Caco-2 (cell line): ENCODE data around the gene RASSF4. TPM values are rescaled to one million over a fixed set of nuclear protein-coding genes. Genes with fewer than 3 reads are reported as not detected.

ENCODE experiments used
- BruUV-seq: library from RNA; stranded (reverse); fragments of 400-500 nt; replicated peaks from 2 replicates; lab custom pipeline; 2021; lab: Mats Ljungman, UMichigan
- CTCF ChIA-PET: fragments of 300-600 bp; sonication (Branson Sonifier 250); formaldehyde crosslinking; loops from one replicate; lab custom pipeline; 2022; ENCODE audit warnings: antibody characterized with exemption; lab: Charles Lee
- POLR2A ChIA-PET: fragments of 300-600 bp; sonication (Branson Sonifier 250); formaldehyde crosslinking; loops from one replicate; lab custom pipeline; 2022; ENCODE audit warnings: antibody characterized with exemption; lab: Charles Lee
- DNase-seq, 2 experiments: peaks; one replicate each; pipeline versions ENCODE4 v3.0.0 to v3.0.0-alpha.2; 2020 to 2022
- H3K27me3 ChIP-seq: replicated peaks from 2 replicates; pipeline ENCODE4 v1.6.0; 2011; ENCODE audit warnings: low read length; ENCODE audit not compliant: control insufficient read depth, insufficient read depth
- H3K36me3 ChIP-seq: 2 replicates; pipeline ENCODE4 v1.5.1; 2011; ENCODE audit warnings: low read length; ENCODE audit not compliant: control insufficient read depth, insufficient read depth
- H3K4me1 ChIP-seq: fragments of 250-450 bp; sonication (Bioruptor Pico); 2 replicates; pipeline ENCODE4 v1.5.1; 2020; ENCODE audit warnings: mild to moderate bottlenecking
- H3K4me3 ChIP-seq: 2 replicates; pipeline ENCODE4 v1.5.1; 2011; ENCODE audit warnings: low read depth, mild to moderate bottlenecking, control low read depth, low read length
- H3K9me3 ChIP-seq: fragments of 250-450 bp; sonication (Bioruptor Pico); 2 replicates; pipeline ENCODE4 v1.5.1; 2020; ENCODE audit warnings: mild to moderate bottlenecking, moderate library complexity
- H3K27ac Mint-ChIP-seq: one replicate; pipeline ENCODE4 v1.8.0; 2022; ENCODE audit warnings: mixed read lengths; ENCODE audit not compliant: unreplicated experiment
- H3K27me3 Mint-ChIP-seq: one replicate; pipeline ENCODE4 v1.8.0; 2022; ENCODE audit warnings: mixed read lengths; ENCODE audit not compliant: insufficient read depth, unreplicated experiment
- H3K36me3 Mint-ChIP-seq: one replicate; pipeline ENCODE4 v1.8.0; 2022; ENCODE audit warnings: mild to moderate bottlenecking, mixed read lengths; ENCODE audit not compliant: insufficient read depth, unreplicated experiment
- H3K4me1 Mint-ChIP-seq: one replicate; pipeline ENCODE4 v1.8.0; 2022; ENCODE audit warnings: low read depth, mixed read lengths; ENCODE audit not compliant: unreplicated experiment
- H3K4me3 Mint-ChIP-seq: one replicate; pipeline ENCODE4 v1.8.0; 2022; ENCODE audit warnings: mild to moderate bottlenecking, moderate library complexity, mixed read lengths; ENCODE audit not compliant: unreplicated experiment
- H3K9me3 Mint-ChIP-seq: one replicate; pipeline ENCODE4 v1.8.0; 2022; ENCODE audit warnings: mixed read lengths; ENCODE audit not compliant: unreplicated experiment
- intact Hi-C: fragments of 100-400 bp; cut with micrococcal nuclease; formaldehyde crosslinking; loops from one replicate; pipeline ENCODE4 v1.10.0; 2022; ENCODE audit not compliant: unreplicated experiment
- total RNA-seq: library from RNA; stranded (reverse); gene quantifications from 2 replicates; pipeline ENCODE4 v1.2.3, GENCODE V29; 2022
- TF ChIP-seq, protein P1 (sequence below), 2 experiments: fragments of 200-600 bp in 1 of 2; IDR thresholded peaks; 1 replicate in 1 of 2; 2 replicates in 1 of 2; pipeline versions ENCODE4 v1.5.1 to v1.8.0; 2011 to 2022; ENCODE audit warnings: antibody characterized with exemption in 1 of 2, control low read depth in 1 of 2, inconsistent platforms in 1 of 2, low read depth in 1 of 2, low read length in 1 of 2, mild to moderate bottlenecking in 1 of 2, moderate library complexity in 1 of 2; ENCODE audit not compliant: insufficient read depth in 1 of 2, severe bottlenecking in 1 of 2, unreplicated experiment in 1 of 2

The RASSF4 gene
- total RNA-seq, 1 experiment from 2014 or later, result 55.6 TPM

DNA sequence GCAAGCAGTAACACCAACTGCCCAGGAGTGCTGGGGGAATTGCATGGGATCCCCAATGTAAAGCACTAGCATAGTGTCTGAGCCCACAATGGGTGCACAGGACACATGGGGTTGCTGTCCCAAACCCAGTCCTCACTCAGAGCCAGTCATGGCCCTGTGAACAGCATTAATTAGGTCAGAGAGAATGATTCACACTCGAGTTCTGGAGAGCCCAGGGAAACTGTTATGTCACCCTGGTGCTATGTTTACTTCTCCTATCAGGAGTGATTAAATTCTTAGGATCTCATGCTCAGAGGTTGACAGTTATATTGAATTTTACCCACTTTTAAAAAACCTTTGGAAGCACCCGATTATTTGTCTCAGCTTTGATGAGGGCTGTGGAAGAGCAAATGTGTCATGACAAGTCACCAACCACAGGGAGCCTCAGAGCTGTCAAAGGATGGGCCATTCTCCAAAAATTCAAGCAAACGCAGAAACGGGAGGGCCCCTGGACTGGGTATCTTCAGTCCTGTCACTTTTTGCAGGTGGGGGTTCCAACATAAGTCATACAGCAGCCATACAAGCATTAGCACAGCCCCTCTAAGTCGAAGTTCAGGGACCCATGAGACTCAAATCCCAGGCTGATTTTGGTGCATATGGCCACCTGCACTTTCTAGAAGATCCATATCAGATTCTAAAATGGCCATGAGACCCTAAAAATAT lies 1.3 kb upstream of the RASSF4 start:
- Mint-ChIP-seq H3K27me3 (no peaks in the 10 kb centered on the region), H3K27ac (peak overlapping the region; percentile 79), H3K9me3 (no peaks in the 10 kb centered on the region), H3K4me3 (peak overlapping the region; percentile 78), H3K4me1 (peaks cover 35% of the 10 kb centered on the region), H3K36me3 (peaks cover 20% of the 10 kb centered on the region)
- Histone ChIP-seq H3K9me3 (no peaks in the 10 kb centered on the region), H3K36me3 (0 out of 2 replicates have a peak, but pooled peaks cover 2% of the 10 kb centered on the region), H3K4me3 (peak overlapping the region; percentile 82), H3K4me1 (peaks cover 38% of the 10 kb centered on the region), H3K27me3 (no peaks in the 10 kb centered on the region)
- no TSS peak for BruUV-seq
- intact Hi-C loops, result loop anchor here (2.0 kb wide), 2 partner anchors 16 to 42 kb away; partner anchors contain the start of gene ZNF22
- no peak for DNase-seq
- TF ChIP-seq, protein P1, sequence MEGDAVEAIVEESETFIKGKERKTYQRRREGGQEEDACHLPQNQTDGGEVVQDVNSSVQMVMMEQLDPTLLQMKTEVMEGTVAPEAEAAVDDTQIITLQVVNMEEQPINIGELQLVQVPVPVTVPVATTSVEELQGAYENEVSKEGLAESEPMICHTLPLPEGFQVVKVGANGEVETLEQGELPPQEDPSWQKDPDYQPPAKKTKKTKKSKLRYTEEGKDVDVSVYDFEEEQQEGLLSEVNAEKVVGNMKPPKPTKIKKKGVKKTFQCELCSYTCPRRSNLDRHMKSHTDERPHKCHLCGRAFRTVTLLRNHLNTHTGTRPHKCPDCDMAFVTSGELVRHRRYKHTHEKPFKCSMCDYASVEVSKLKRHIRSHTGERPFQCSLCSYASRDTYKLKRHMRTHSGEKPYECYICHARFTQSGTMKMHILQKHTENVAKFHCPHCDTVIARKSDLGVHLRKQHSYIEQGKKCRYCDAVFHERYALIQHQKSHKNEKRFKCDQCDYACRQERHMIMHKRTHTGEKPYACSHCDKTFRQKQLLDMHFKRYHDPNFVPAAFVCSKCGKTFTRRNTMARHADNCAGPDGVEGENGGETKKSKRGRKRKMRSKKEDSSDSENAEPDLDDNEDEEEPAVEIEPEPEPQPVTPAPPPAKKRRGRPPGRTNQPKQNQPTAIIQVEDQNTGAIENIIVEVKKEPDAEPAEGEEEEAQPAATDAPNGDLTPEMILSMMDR (IDR thresholded peaks at IDR 0.05; ENCODE audit: insufficient read depth in 1 of 2, low read depth in 1 of 2, low read length in 1 of 2, severe bottlenecking in 1 of 2, unreplicated experiment in 1 of 2), result no peak
- ChIA-PET POLR2A (interaction anchor here (2.9 kb wide), 1 partner anchor 20 kb away, joined by 23 read pairs; the partner anchor contains the start of gene DEPP1), CTCF (interaction anchor here (2.4 kb wide), 1 partner anchor 26 kb away, joined by 12 read pairs; no protein-coding TSS in a partner anchor)

DNA sequence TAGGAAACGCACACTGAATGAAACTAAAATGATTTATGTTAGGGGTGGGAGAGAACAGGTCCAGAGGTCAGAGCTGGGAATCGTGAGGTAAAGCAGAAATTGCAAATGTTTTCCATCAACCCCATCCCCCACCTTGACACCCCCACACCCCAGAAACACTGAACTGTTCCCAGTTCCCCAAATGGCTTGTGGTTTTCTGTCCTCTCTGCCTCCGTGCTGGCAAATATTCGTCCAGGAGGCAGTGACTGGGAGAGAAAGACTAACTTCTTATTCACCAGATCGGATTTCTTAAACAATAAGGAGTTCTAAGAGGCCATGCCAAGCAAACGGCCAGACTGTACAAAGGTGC lies 730 bp upstream of the RASSF4 start:
- H3K27me3 ChIP-seq, result no peaks in the 10 kb centered on the region
- H3K4me3 ChIP-seq, result peak overlapping the region; percentile 82
- intact Hi-C loops, result loop anchor here (1.0 to 2.0 kb wide), 4 partner anchors 16 to 42 kb away; partner anchors contain the start of gene ZNF22
- peaks cover 35% of the 10 kb centered on the region for H3K4me1 Mint-ChIP-seq
- ChIA-PET POLR2A (interaction anchor here (1.2 to 2.9 kb wide), 3 partner anchors 17 to 31 kb away, joined by 5 to 23 read pairs (median 11); partner anchors contain the start of gene DEPP1), CTCF (interaction anchor here (2.4 kb wide), 1 partner anchor 26 kb away, joined by 12 read pairs; no protein-coding TSS in a partner anchor)
- H3K27ac Mint-ChIP-seq, result peak overlapping the region; percentile 79
- no peaks in the 10 kb centered on the region for H3K27me3 Mint-ChIP-seq
- peak overlapping the region; percentile 78 for H3K4me3 Mint-ChIP-seq
- no peaks in the 10 kb centered on the region for H3K9me3 ChIP-seq
- BruUV-seq, result TSS peak; percentile 77
- H3K36me3 Mint-ChIP-seq, result peaks cover 20% of the 10 kb centered on the region
- peaks cover 38% of the 10 kb centered on the region for H3K4me1 ChIP-seq
- TF ChIP-seq, protein P1 (IDR thresholded peaks at IDR 0.05; ENCODE audit: insufficient read depth in 1 of 2, low read depth in 1 of 2, low read length in 1 of 2, severe bottlenecking in 1 of 2, unreplicated experiment in 1 of 2), result no peak
- H3K36me3 ChIP-seq, result 0 out of 2 replicates have a peak, but pooled peaks cover 2% of the 10 kb centered on the region
- DNase-seq, result no peak
- H3K9me3 Mint-ChIP-seq, result no peaks in the 10 kb centered on the region

DNA sequence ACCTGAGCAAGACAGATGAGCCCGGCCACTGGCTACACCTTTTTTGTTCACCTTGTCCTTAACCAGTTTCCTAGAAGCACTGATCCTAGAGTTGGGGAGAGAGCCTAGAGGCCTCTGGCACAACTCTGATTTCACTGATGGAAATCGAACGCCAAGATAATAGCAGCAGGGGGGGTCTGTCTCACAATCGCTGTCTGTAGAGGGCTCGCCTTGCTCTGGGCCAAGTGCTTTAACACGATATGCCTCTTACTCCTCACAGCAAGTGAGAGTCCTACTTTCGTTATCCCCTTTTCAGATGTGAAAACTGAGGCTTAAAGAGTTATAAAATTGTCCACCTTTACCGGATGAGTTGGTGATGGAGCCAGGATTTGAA lies 472 bp downstream of the RASSF4 start:
- Mint-ChIP-seq H3K27ac (peak overlapping the region; percentile 42), H3K27me3 (no peaks in the 10 kb centered on the region), H3K4me3 (peak overlapping the region; percentile 78), H3K4me1 (peaks cover 40% of the 10 kb centered on the region), H3K9me3 (peaks cover 1% of the 10 kb centered on the region), H3K36me3 (peaks cover 20% of the 10 kb centered on the region)
- Histone ChIP-seq H3K9me3 (no peaks in the 10 kb centered on the region), H3K4me1 (peaks cover 47% of the 10 kb centered on the region), H3K27me3 (no peaks in the 10 kb centered on the region), H3K36me3 (0 out of 2 replicates have a peak, but pooled peaks cover 2% of the 10 kb centered on the region), H3K4me3 (peak overlapping the region; percentile 82)
- CTCF ChIA-PET, result interaction anchor here (0.5 to 2.4 kb wide), 9 partner anchors 8 to 1620 kb away, joined by 3 to 12 read pairs (median 3); partner anchors contain the start of gene DEPP1
- DNase-seq, result no peak
- intact Hi-C loops, result no loop called here
- BruUV-seq, result TSS peak; percentile 65
- POLR2A ChIA-PET, result interaction anchor here (0.6 to 2.9 kb wide), 5 partner anchors 16 to 36 kb away, joined by 3 to 23 read pairs (median 5); partner anchors contain the start of gene DEPP1
- TF ChIP-seq, protein P1 (IDR thresholded peaks at IDR 0.05; ENCODE audit: insufficient read depth in 1 of 2, low read depth in 1 of 2, low read length in 1 of 2, severe bottlenecking in 1 of 2, unreplicated experiment in 1 of 2), result no peak
